ENCODE results near the gene PCDHA6. TPM values are rescaled to one million over a fixed set of nuclear protein-coding genes. Genes with fewer than 3 reads are reported as not detected.
A peak's percentile ranks its signal among the peaks of the same experiment; 100 is the strongest.
"Not testable (repeated sequence)": the region's sequence is repeated elsewhere in the genome, so short reads cannot be mapped to it uniquely, and the experiment has no call there.

The PCDHA6 gene, protein sequence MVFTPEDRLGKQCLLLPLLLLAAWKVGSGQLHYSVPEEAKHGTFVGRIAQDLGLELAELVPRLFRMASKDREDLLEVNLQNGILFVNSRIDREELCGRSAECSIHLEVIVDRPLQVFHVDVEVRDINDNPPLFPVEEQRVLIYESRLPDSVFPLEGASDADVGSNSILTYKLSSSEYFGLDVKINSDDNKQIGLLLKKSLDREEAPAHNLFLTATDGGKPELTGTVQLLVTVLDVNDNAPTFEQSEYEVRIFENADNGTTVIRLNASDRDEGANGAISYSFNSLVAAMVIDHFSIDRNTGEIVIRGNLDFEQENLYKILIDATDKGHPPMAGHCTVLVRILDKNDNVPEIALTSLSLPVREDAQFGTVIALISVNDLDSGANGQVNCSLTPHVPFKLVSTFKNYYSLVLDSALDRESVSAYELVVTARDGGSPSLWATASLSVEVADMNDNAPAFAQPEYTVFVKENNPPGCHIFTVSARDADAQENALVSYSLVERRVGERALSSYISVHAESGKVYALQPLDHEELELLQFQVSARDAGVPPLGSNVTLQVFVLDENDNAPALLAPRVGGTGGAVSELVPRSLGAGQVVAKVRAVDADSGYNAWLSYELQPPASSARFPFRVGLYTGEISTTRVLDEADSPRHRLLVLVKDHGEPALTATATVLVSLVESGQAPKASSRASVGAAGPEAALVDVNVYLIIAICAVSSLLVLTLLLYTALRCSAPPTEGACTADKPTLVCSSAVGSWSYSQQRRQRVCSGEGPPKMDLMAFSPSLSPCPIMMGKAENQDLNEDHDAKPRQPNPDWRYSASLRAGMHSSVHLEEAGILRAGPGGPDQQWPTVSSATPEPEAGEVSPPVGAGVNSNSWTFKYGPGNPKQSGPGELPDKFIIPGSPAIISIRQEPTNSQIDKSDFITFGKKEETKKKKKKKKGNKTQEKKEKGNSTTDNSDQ
- total RNA-seq (not detected), polyA plus RNA-seq (not detected)

DNA sequence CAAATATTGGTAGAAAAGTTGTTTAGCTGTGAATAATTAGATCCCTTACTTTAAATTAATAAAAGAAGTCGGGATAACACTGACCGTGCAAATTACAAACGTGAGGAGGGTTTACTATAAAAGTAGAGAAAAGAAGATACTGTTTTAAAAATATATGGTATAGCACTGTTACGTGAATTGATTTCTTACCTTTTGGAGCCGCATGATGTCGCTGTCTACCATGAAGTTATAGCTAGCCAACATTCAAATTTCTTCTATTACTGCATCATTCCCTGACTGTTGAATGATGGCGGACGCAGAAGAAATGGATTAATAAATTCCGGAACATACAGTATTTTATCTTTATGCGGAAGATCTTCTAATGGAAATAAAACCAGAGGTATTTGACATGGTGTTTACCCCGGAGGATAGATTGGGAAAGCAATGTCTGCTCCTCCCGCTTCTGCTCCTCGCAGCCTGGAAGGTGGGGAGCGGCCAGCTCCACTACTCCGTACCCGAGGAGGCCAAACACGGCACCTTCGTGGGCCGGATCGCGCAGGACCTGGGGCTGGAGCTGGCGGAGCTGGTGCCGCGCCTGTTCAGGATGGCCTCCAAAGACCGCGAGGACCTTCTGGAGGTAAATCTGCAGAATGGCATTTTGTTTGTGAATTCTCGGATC lies at the start of gene PCDHA6:
Gene PCDHA6 (plus strand): TSS at position 257 of the 658 bp plus-strand sequence. CDS start 132 bp downstream, at position 389.
- Mint-ChIP-seq H3K4me3 (no peak within 1 kb of the TSS), H3K27ac (peak within 1 kb of the TSS in 2 of 7 donors; percentile 22 to 46), H3K27me3 (peaks cover 12 to 14% of the 10 kb centered on the region in 2 donors)

DNA sequence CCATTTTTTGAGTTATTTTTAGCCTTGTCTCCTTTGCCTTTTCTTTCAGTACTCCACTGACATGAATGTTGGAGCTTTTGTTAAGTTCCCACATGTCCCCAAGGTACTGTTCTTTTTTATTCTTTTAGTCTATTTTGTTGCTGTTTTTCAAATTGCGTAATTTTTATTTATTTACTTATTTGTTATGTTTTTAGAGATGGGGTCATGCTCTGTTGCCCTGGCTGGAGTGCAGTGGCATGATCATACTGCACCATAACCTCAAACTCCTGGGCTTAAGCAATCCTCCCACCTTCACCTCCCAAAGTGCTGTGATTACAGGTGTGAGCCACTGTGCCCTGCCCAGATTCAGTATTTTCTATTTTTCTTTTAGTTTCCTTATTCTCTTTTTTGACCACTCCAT lies 47.2 kb upstream of the PCDHA6 start:
- peaks cover 0 to 19% of the 10 kb centered on the region in 2 donors for H3K9me3 ChIP-seq (ENCODE audit: control insufficient read depth in 1 of 2, low read length in 2 of 2)
- H3K27ac Mint-ChIP-seq, result no peak overlapping the region

More for the DNA sequence above, at the start of gene PCDHA6:
- H3K9me3 Mint-ChIP-seq, result peaks cover 2 to 58% (median 37%) of the 10 kb centered on the region in 8 donors
- intact Hi-C loops (cut with micrococcal nuclease), result no loop called here
- DNase-seq, result no peak
- Histone ChIP-seq H3K4me3 (ENCODE audit: low read length in 2 of 2) (no peak within 1 kb of the TSS), H3K4me1 (ENCODE audit: insufficient read depth, low read length) (no peaks in the 10 kb centered on the region), H3K9me3 (ENCODE audit: control insufficient read depth in 1 of 2, low read length in 2 of 2) (no peaks in the 10 kb centered on the region), H3K27ac (ENCODE audit: low read depth, low read length) (no peak within 1 kb of the TSS), H3K27me3 (ENCODE audit: insufficient read depth, low read length) (peaks cover 3% of the 10 kb centered on the region), H3K36me3 (ENCODE audit: insufficient read depth, low read length) (no peaks in the 10 kb centered on the region)
- ChIA-PET CTCF (ENCODE audit: partially characterized antibody) (no interaction called here), POLR2A (ENCODE audit: partially characterized antibody) (no interaction called here)
- peaks cover 4 to 6% of the 10 kb centered on the region in 2 donors for H3K36me3 Mint-ChIP-seq
- H3K4me1 Mint-ChIP-seq, result peaks cover 0 to 1% (median 0%) of the 10 kb centered on the region in 4 donors

DNA sequence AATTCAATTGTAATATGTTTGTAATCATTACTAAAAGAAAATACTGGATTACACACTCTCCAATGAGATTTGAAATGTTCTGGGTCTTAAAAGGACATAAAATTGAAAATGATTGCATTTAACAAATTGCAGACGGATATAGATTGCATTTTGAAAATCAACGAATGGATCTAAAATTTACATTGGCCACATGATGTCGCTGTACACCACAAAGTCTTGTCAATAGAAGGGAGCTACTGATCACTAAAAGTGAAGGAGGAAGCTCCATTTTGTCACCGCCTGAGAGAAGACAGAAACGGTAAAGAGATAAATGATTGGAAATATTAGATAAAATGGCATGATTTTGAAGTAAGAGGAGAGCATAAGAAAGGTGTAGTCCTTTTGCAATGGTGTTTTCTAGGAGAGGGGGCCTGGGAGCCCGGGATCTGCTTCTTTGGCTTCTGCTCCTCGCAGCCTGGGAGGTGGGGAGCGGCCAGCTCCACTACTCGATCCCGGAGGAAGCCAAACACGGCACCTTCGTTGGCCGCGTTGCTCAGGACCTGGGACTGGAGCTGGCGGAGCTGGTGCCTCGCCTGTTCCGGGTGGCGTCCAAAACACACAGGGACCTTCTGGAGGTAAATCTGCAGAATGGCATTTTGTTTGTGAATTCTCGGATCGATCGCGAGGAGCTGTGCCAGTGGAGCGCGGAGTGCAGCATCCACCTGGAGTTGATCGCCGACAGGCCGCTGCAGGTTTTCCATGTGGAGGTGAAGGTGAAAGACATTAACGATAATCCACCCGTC lies 41.7 kb upstream of the PCDHA6 start, which contains the start of gene PCDHA1:
Gene PCDHA1 (plus strand): TSS at position 236 of the 782 bp plus-strand sequence.
- Histone ChIP-seq H3K36me3 (ENCODE audit: insufficient read depth, low read length) (no peaks in the 10 kb centered on the region), H3K4me3 (ENCODE audit: low read length in 2 of 2) (no peak within 1 kb of the TSS), H3K4me1 (ENCODE audit: insufficient read depth, low read length) (no peaks in the 10 kb centered on the region), H3K9me3 (ENCODE audit: control insufficient read depth in 1 of 2, low read length in 2 of 2) (peaks cover 0 to 19% of the 10 kb centered on the region in 2 donors), H3K27ac (ENCODE audit: low read depth, low read length) (no peak within 1 kb of the TSS), H3K27me3 (ENCODE audit: insufficient read depth, low read length) (no peaks in the 10 kb centered on the region)
- Mint-ChIP-seq H3K4me3 (peak within 1 kb of the TSS in 1 of 8 donors; percentile 55), H3K27ac (peak within 1 kb of the TSS in 1 of 7 donors; percentile 57), H3K36me3 (peaks cover 16 to 24% of the 10 kb centered on the region in 2 donors), H3K9me3 (peaks cover 6 to 89% (median 75%) of the 10 kb centered on the region in 8 donors), H3K27me3 (peaks cover 5 to 11% of the 10 kb centered on the region in 2 donors), H3K4me1 (no peaks in the 10 kb centered on the region)
- ChIA-PET POLR2A (ENCODE audit: partially characterized antibody) (no interaction called here), CTCF (ENCODE audit: partially characterized antibody) (no interaction called here)
- intact Hi-C loops (cut with micrococcal nuclease), result no loop called here
- peak in 1 of 5 donors; percentile 26 for DNase-seq

More for the DNA sequence above, 47.2 kb upstream of the PCDHA6 start:
- DNase-seq, result no peak
- H3K27ac ChIP-seq (ENCODE audit: low read depth, low read length), result no peak overlapping the region
- H3K4me1 Mint-ChIP-seq, result no peaks in the 10 kb centered on the region
- intact Hi-C loops (cut with micrococcal nuclease), result no loop called here
- POLR2A ChIA-PET (ENCODE audit: partially characterized antibody), result no interaction called here
- no peaks in the 10 kb centered on the region for H3K27me3 Mint-ChIP-seq
- peaks cover 7 to 98% (median 86%) of the 10 kb centered on the region in 8 donors for H3K9me3 Mint-ChIP-seq
- CTCF ChIA-PET (ENCODE audit: partially characterized antibody), result interaction anchor here (1.1 kb wide), 1 partner anchor 62 kb away, joined by 4 read pairs; no protein-coding TSS in a partner anchor
- H3K4me3 Mint-ChIP-seq, result no peak overlapping the region
- no peaks in the 10 kb centered on the region for H3K27me3 ChIP-seq (ENCODE audit: insufficient read depth, low read length)
- no peaks in the 10 kb centered on the region for H3K36me3 ChIP-seq (ENCODE audit: insufficient read depth, low read length)
- H3K4me1 ChIP-seq (ENCODE audit: insufficient read depth, low read length), result no peaks in the 10 kb centered on the region
- H3K4me3 ChIP-seq (ENCODE audit: low read length in 2 of 2), result no peak overlapping the region
- peaks cover 16 to 19% of the 10 kb centered on the region in 2 donors for H3K36me3 Mint-ChIP-seq

DNA sequence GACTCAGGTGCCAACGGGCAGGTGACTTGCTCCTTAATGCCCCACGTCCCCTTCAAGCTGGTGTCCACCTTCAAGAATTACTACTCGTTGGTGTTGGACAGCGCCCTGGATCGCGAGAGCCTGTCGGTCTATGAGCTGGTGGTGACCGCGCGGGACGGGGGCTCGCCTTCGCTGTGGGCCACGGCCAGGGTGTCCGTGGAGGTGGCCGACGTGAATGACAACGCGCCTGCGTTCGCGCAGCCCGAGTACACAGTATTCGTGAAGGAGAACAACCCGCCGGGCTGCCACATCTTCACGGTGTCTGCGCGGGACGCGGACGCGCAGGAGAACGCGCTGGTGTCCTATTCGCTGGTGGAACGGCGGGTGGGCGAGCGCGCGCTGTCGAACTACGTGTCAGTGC lies 40.3 kb upstream of the PCDHA6 start:
- H3K9me3 ChIP-seq (ENCODE audit: control insufficient read depth in 1 of 2, low read length in 2 of 2), result peaks cover 0 to 14% of the 10 kb centered on the region in 2 donors
- H3K36me3 ChIP-seq (ENCODE audit: insufficient read depth, low read length); H3K4me1 Mint-ChIP-seq; H3K27ac Mint-ChIP-seq; H3K27me3 ChIP-seq (ENCODE audit: insufficient read depth, low read length); CTCF ChIA-PET (ENCODE audit: partially characterized antibody); H3K4me3 Mint-ChIP-seq; intact Hi-C loops (cut with micrococcal nuclease); POLR2A ChIA-PET (ENCODE audit: partially characterized antibody); H3K27ac ChIP-seq (ENCODE audit: low read depth, low read length); H3K4me3 ChIP-seq (ENCODE audit: low read length in 2 of 2); H3K4me1 ChIP-seq (ENCODE audit: insufficient read depth, low read length): not testable (repeated sequence)
- peak in 1 of 5 donors; percentile 19 for DNase-seq
- Mint-ChIP-seq H3K36me3 (peaks cover 16 to 17% of the 10 kb centered on the region in 2 donors), H3K27me3 (peaks cover 10 to 14% of the 10 kb centered on the region in 2 donors), H3K9me3 (peaks cover 10 to 90% (median 74%) of the 10 kb centered on the region in 8 donors)

DNA sequence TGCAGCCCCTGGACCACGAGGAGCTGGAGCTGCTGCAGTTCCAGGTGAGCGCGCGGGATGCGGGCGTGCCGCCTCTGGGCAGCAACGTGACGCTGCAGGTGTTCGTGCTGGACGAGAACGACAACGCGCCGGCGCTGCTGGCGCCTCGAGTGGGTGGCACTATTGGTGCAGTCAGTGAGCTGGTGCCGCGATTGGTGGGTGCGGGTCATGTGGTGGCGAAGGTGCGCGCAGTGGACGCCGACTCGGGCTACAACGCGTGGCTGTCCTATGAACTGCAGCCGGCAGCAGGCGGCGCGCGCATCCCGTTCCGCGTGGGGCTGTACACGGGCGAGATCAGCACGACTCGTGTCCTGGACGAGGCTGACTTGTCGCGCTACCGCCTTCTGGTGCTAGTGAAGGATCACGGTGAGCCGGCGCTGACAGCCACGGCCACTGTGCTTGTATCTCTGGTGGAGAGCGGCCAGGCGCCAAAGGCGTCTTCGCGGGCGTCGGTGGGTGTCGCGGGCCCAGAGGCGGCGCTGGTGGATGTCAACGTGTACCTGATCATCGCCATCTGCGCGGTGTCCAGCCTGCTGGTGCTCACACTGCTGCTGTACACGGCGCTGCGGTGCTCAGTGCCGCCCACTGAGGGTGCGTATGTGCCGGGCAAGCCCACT lies 39.8 kb upstream of the PCDHA6 start:
- H3K4me1 ChIP-seq (ENCODE audit: insufficient read depth, low read length); H3K27me3 ChIP-seq (ENCODE audit: insufficient read depth, low read length); CTCF ChIA-PET (ENCODE audit: partially characterized antibody); H3K4me1 Mint-ChIP-seq; H3K4me3 ChIP-seq (ENCODE audit: low read length in 2 of 2); POLR2A ChIA-PET (ENCODE audit: partially characterized antibody); H3K36me3 ChIP-seq (ENCODE audit: insufficient read depth, low read length); H3K4me3 Mint-ChIP-seq; H3K27ac ChIP-seq (ENCODE audit: low read depth, low read length); H3K27ac Mint-ChIP-seq; intact Hi-C loops (cut with micrococcal nuclease): not testable (repeated sequence)
- peak in 1 of 5 donors; percentile 24 for DNase-seq
- H3K9me3 ChIP-seq (ENCODE audit: control insufficient read depth in 1 of 2, low read length in 2 of 2), result peaks cover 0 to 14% of the 10 kb centered on the region in 2 donors
- Mint-ChIP-seq H3K9me3 (peaks cover 12 to 90% (median 72%) of the 10 kb centered on the region in 8 donors), H3K27me3 (peaks cover 12 to 17% of the 10 kb centered on the region in 2 donors), H3K36me3 (peaks cover 14 to 16% of the 10 kb centered on the region in 2 donors)

DNA sequence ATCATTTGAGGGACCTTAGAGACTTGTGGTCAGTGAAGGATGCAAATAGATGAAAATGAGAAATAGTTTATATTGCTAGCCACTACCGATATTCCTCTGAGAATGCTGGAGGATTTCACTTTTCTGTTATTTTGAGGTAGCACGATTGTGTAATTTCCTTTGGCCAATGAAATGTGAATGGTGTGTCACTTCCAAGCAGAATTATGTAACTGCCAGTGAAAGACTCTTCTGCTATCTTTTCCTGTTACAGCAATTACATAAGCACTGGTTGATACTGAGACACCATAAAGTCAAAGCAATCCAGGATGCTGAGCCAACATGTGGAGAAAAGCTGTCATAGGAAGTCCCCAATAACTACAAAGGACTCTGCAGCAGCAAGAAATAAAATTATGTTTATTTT lies 36.7 kb upstream of the PCDHA6 start:
- peaks cover 10 to 89% (median 76%) of the 10 kb centered on the region in 8 donors for H3K9me3 Mint-ChIP-seq
- intact Hi-C loops (cut with micrococcal nuclease), result no loop called here
- H3K27ac Mint-ChIP-seq, result no peak overlapping the region
- DNase-seq, result peak in 1 of 5 donors; percentile 25
- peaks cover 5 to 14% of the 10 kb centered on the region in 2 donors for H3K36me3 Mint-ChIP-seq
- ChIA-PET CTCF (ENCODE audit: partially characterized antibody) (no interaction called here), POLR2A (ENCODE audit: partially characterized antibody) (no interaction called here)
- Histone ChIP-seq H3K9me3 (ENCODE audit: control insufficient read depth in 1 of 2, low read length in 2 of 2) (peaks cover 0 to 11% of the 10 kb centered on the region in 2 donors), H3K27ac (ENCODE audit: low read depth, low read length) (no peak overlapping the region), H3K36me3 (ENCODE audit: insufficient read depth, low read length) (no peaks in the 10 kb centered on the region), H3K4me3 (ENCODE audit: low read length in 2 of 2) (no peak overlapping the region), H3K4me1 (ENCODE audit: insufficient read depth, low read length) (no peaks in the 10 kb centered on the region), H3K27me3 (ENCODE audit: insufficient read depth, low read length) (no peaks in the 10 kb centered on the region)
- no peaks in the 10 kb centered on the region for H3K4me1 Mint-ChIP-seq
- peaks cover 19 to 23% of the 10 kb centered on the region in 2 donors for H3K27me3 Mint-ChIP-seq
- H3K4me3 Mint-ChIP-seq, result no peak overlapping the region

All from CD4-positive, alpha-beta memory T cell (primary cell).